Liver (tissue), 9 donors: ENCODE results near the gene PLPP6. TPM values are rescaled to one million over a fixed set of nuclear protein-coding genes. Genes with fewer than 3 reads are reported as not detected.

Experiments
- DNase-seq: peaks from one replicate; pipeline ENCODE4 v3.0.0-alpha.2; 2017; ENCODE audit warnings: low spot score
- H3K27ac ChIP-seq, 2 donors: one replicate each; pipeline ENCODE4 v1.7.0; 2013; ENCODE audit warnings: inconsistent platforms in 2 of 2, low read length in 2 of 2, control low read depth in 1 of 2, low read depth in 1 of 2, mild to moderate bottlenecking in 1 of 2
- H3K27me3 ChIP-seq, 4 donors: one replicate each; pipeline versions ENCODE4 v1.6.1 to v1.7.0; 2013; ENCODE audit warnings: low read length in 3 of 4, inconsistent platforms in 1 of 4, mild to moderate bottlenecking in 1 of 4, moderate library complexity in 1 of 4; ENCODE audit not compliant: control insufficient read depth in 4 of 4, insufficient read depth in 4 of 4
- H3K36me3 ChIP-seq, 4 donors: one replicate each; pipeline versions ENCODE4 v1.6.1 to v1.7.0; 2013; ENCODE audit warnings: low read length in 3 of 4, mild to moderate bottlenecking in 3 of 4, low read depth in 1 of 4, moderate library complexity in 1 of 4; ENCODE audit not compliant: control insufficient read depth in 4 of 4, insufficient read depth in 3 of 4
- H3K4me1 ChIP-seq, 4 donors: one replicate each; pipeline versions ENCODE4 v1.6.1 to v1.7.0; 2013; ENCODE audit warnings: low read length in 3 of 4, mild to moderate bottlenecking in 3 of 4, moderate library complexity in 1 of 4; ENCODE audit not compliant: control insufficient read depth in 4 of 4, insufficient read depth in 4 of 4
- H3K4me3 ChIP-seq, 3 donors: one replicate each; pipeline versions ENCODE4 v1.6.1 to v1.7.0; 2013; ENCODE audit warnings: low read length in 3 of 3, control low read depth in 1 of 3, low read depth in 1 of 3, mild to moderate bottlenecking in 1 of 3
- H3K9ac ChIP-seq, 2 donors: one replicate each; pipeline ENCODE4 v1.7.0; 2013; ENCODE audit warnings: low read length in 2 of 2, mild to moderate bottlenecking in 2 of 2, moderate library complexity in 2 of 2, control low read depth in 1 of 2, low read depth in 1 of 2
- H3K9me3 ChIP-seq, 4 donors: one replicate each; pipeline versions ENCODE4 v1.6.1 to v1.7.0; 2013; ENCODE audit warnings: low read length in 3 of 4; ENCODE audit not compliant: control insufficient read depth in 4 of 4
- EGR1 ChIP-seq, 2 donors: IDR thresholded peaks; 2 replicates each; pipeline ENCODE4 v1.6.1; 2016 to 2018; ENCODE audit warnings: antibody characterized with exemption in 2 of 2, low read depth in 2 of 2
- FOXA1 ChIP-seq: IDR thresholded peaks from 2 replicates; pipeline ENCODE4 v1.6.1; 2016; ENCODE audit warnings: antibody characterized with exemption
- FOXA2 ChIP-seq: IDR thresholded peaks from 2 replicates; pipeline ENCODE4 v1.6.1; 2016; ENCODE audit warnings: antibody characterized with exemption
- GABPA ChIP-seq, 2 donors: IDR thresholded peaks in 1 of 2; conservative IDR thresholded peaks in 1 of 2; 2 replicates each; pipeline ENCODE4 v1.6.1; 2016; ENCODE audit warnings: antibody characterized with exemption in 2 of 2, mild to moderate bottlenecking in 1 of 2, moderate library complexity in 1 of 2
- HNF4A ChIP-seq, 2 donors: conservative IDR thresholded peaks; 2 replicates each; pipeline ENCODE4 v1.6.1; 2016; ENCODE audit warnings: antibody characterized with exemption in 2 of 2, mild to moderate bottlenecking in 2 of 2
- HNF4G ChIP-seq: IDR thresholded peaks from 2 replicates; pipeline ENCODE4 v1.6.1; 2016; ENCODE audit warnings: antibody characterized with exemption
- JUND ChIP-seq, 2 donors: IDR thresholded peaks; 2 replicates each; pipeline ENCODE4 v1.6.1; 2016; ENCODE audit warnings: antibody characterized with exemption in 2 of 2
- NR2F2 ChIP-seq: IDR thresholded peaks from 2 replicates; pipeline ENCODE4 v1.6.1; 2016; ENCODE audit warnings: antibody characterized with exemption
- RAD21 ChIP-seq, 2 donors: IDR thresholded peaks; 2 replicates each; pipeline ENCODE4 v1.6.1; 2016; ENCODE audit warnings: antibody characterized with exemption in 2 of 2, mild to moderate bottlenecking in 2 of 2
- REST ChIP-seq: IDR thresholded peaks from 2 replicates; pipeline ENCODE4 v1.6.1; 2016; ENCODE audit warnings: antibody characterized with exemption, mild to moderate bottlenecking
- RXRA ChIP-seq, 2 donors: IDR thresholded peaks; 2 replicates each; pipeline ENCODE4 v1.6.1; 2017 to 2018; ENCODE audit warnings: antibody characterized with exemption in 2 of 2, mild to moderate bottlenecking in 1 of 2
- SP1 ChIP-seq: IDR thresholded peaks from 2 replicates; pipeline ENCODE4 v1.6.1; 2018; ENCODE audit warnings: antibody characterized with exemption, mild to moderate bottlenecking
- YY1 ChIP-seq: IDR thresholded peaks from 2 replicates; pipeline ENCODE4 v1.6.1; 2016; ENCODE audit warnings: antibody characterized with exemption, mild to moderate bottlenecking
- ZBTB33 ChIP-seq: IDR thresholded peaks from 2 replicates; pipeline ENCODE4 v1.6.1; 2016; ENCODE audit warnings: antibody characterized with exemption
- whole genome bisulfite sequencing: extraction: QIAGEN DNeasy Blood & Tissue Kit; methylation state at CpG from one replicate; pipeline ENCODE4 v1.1.7; 2013; 5-methylcytosine and 5-hydroxymethylcytosine counted together
- polyA plus RNA-seq, 2 donors: library from polyadenylated mRNA; stranded (reverse) in 1 of 2; unstranded in 1 of 2; fragments of 200-250 nt in 1 of 2; fragments of >200 nt in 1 of 2; fragmentation: Nextera tagmentation in 1 of 2; extraction: Ambion mirVana in 1 of 2; gene quantifications; one replicate each; pipeline versions ENCODE4 v1.2.1 to v1.2.3, GENCODE V29; 2013 to 2015
- total RNA-seq, 2 donors: library from RNA; depleted of rRNA; stranded (reverse); fragments of >200 nt; gene quantifications; one replicate each; pipeline ENCODE4 v1.2.3, GENCODE V29; 2014
- TF ChIP-seq, protein P1 (sequence below): fragments of 150-350 bp; IDR thresholded peaks from 2 replicates; pipeline ENCODE4 v1.5.1; 2017; ENCODE audit warnings: improper control_type of control experiment, low read depth, low read length; ENCODE audit not compliant: missing input control
- TF ChIP-seq, protein P2 (sequence below): IDR thresholded peaks from 2 replicates; pipeline ENCODE4 v1.6.1; 2016; ENCODE audit warnings: antibody characterized with exemption
- TF ChIP-seq, protein P3 (sequence below): IDR thresholded peaks from 2 replicates; pipeline ENCODE4 v1.6.1; 2016; ENCODE audit warnings: antibody characterized with exemption
- donor health status: healthy.
- donor health status: healthy.
- donor health status: healthy.
- donor health status: healthy.
- donor health status: healthy.

PLPP6 gene
- total and polyA plus RNA-seq, 4 donors = 9.5 to 11.8 (median 11.1) TPM

GRCh38 chr9:4686584-4686983 is 24.5 kb downstream of the PLPP6 start:
- DNase-seq = no peak
- Histone ChIP-seq H3K4me1 (peaks cover 2 to 5% (median 4%) of the 10 kb centered on the region in 4 donors), H3K27me3 (no peaks in the 10 kb centered on the region), H3K36me3 (peaks cover 5 to 55% (median 40%) of the 10 kb centered on the region in 4 donors), H3K9me3 (no peaks in the 10 kb centered on the region), H3K9ac (no peak overlapping the region), H3K4me3 (no peak overlapping the region), H3K27ac (no peak overlapping the region)
- 69% methylated on average over 1 of the region's 1 CpG for WGBS
- TF ChIP-seq RXRA (IDR thresholded peaks at IDR 0.05) (no peak), HNF4G (no peak), FOXA2 (no peak), YY1 (no peak), HNF4A (conservative IDR thresholded peaks at IDR 0.05) (no peak), FOXA1 (no peak)
- TF ChIP-seq, protein P1, sequence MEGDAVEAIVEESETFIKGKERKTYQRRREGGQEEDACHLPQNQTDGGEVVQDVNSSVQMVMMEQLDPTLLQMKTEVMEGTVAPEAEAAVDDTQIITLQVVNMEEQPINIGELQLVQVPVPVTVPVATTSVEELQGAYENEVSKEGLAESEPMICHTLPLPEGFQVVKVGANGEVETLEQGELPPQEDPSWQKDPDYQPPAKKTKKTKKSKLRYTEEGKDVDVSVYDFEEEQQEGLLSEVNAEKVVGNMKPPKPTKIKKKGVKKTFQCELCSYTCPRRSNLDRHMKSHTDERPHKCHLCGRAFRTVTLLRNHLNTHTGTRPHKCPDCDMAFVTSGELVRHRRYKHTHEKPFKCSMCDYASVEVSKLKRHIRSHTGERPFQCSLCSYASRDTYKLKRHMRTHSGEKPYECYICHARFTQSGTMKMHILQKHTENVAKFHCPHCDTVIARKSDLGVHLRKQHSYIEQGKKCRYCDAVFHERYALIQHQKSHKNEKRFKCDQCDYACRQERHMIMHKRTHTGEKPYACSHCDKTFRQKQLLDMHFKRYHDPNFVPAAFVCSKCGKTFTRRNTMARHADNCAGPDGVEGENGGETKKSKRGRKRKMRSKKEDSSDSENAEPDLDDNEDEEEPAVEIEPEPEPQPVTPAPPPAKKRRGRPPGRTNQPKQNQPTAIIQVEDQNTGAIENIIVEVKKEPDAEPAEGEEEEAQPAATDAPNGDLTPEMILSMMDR = no peak
- TF ChIP-seq, protein P2, sequence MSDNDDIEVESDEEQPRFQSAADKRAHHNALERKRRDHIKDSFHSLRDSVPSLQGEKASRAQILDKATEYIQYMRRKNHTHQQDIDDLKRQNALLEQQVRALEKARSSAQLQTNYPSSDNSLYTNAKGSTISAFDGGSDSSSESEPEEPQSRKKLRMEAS = no peak

DNA sequence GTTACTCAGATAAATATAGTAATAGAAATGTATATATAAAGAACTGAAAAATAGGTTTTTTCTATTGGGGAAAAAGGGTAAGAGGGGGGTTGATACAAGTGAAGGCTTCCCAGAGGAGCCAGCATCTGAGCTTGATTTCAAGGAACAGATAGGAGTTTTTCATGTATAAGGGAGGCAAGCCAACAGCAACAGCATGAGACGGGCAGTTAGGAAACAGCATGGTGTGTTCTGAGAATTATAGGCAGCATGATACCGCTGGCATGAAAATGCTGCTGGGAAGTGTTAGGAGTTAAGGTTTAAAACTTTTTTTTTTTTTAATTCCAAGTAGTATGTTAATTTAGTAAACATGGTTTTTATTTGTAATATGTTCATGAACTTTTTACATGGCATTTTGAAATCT is 26.9 kb downstream of the PLPP6 start:
- peaks cover 0 to 3% (median 0%) of the 10 kb centered on the region in 4 donors for H3K4me1 ChIP-seq
- H3K36me3 ChIP-seq = peaks cover 5 to 57% (median 46%) of the 10 kb centered on the region in 4 donors
- no peaks in the 10 kb centered on the region for H3K27me3 ChIP-seq
- no peak for DNase-seq
- H3K4me3 ChIP-seq = no peak overlapping the region
- WGBS = 74% methylated on average over 2 of the region's 2 CpGs
- no peak overlapping the region for H3K9ac ChIP-seq
- H3K27ac ChIP-seq = no peak overlapping the region
- no peaks in the 10 kb centered on the region for H3K9me3 ChIP-seq
- TF ChIP-seq NR2F2 (no peak), HNF4G (no peak), FOXA2 (no peak), ZBTB33 (no peak), RXRA (IDR thresholded peaks at IDR 0.05) (no peak), SP1 (no peak), RAD21 (IDR thresholded peaks at IDR 0.05) (no peak), GABPA (IDR thresholded peaks at IDR 0.05 in 1 of 2, conservative IDR thresholded peaks at IDR 0.05 in 1 of 2) (no peak), JUND (IDR thresholded peaks at IDR 0.05) (no peak), YY1 (no peak), EGR1 (IDR thresholded peaks at IDR 0.05; ENCODE audit: low read depth in 2 of 2) (no peak), REST (no peak), FOXA1 (no peak), HNF4A (conservative IDR thresholded peaks at IDR 0.05) (no peak)
- TF ChIP-seq, protein P2 = no peak
- TF ChIP-seq, protein P3, sequence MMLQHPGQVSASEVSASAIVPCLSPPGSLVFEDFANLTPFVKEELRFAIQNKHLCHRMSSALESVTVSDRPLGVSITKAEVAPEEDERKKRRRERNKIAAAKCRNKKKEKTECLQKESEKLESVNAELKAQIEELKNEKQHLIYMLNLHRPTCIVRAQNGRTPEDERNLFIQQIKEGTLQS = no peak
- TF ChIP-seq, protein P1 = no peak
